SIG-M5 (cell line): ENCODE measurements around the gene KCTD1.
"Not testable (repeated sequence)": the region's sequence is repeated elsewhere in the genome, so short reads cannot be mapped to it uniquely, and the experiment has no call there.

Experiments
- DNase-seq: peaks from one replicate; lab custom pipeline; 2025; lab: John Stamatoyannopoulos, UW

The KCTD1 gene

DNA sequence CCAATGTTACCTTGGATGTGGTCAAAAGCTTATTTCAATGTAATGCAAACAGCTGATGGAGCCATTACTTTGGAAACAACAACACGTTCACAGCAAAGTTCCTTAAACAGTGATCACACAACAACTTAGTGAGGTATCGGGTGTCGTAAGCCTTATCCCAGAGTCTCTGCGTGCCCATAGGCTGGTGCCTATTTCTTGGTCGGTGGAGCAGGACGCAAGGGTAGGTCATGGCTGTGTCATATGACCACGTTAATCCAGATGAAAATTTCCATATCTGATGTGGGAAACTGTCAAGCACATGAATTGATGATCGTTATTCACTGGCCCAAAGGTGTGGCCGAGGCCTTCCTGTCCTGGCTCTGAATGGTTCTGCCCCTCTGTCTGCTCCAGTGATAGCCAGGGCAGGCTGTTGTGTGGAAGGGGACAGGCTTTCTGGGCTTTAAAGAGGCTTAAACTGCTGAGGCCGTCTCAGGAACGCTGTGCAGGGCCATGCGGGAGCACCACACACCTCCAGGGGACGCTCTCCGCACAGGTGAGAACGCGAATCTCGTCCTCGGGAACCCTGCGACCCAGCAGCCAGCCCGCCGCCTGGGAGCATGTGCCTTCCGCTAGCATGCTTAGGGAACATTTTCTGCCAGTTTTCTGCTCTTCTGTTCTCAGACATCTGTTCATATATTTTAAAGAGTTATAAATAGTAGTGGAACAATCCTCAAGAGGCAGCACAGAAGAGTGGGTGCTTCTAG lies 90.6 kb downstream of the KCTD1 start:
- DNase-seq = no peak

DNA sequence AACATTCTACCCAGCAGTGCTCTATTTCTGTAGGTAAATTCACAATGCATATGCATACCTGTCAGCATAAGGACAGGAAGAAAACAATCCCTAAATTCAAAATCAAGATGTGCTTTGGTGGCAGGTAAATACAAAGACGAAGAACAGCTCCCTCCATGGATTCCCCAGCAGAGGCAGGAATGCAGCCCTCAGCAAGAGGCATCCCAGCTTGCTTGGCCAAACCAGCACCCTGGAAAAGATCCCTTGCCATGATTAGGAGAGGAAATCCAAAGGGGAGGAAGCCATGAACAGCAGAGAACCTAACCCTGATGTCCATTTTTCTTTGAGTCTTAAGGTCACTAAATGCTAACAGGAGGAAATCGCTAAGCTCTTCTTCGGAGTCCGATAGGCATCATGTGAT lies 91.2 kb downstream of the KCTD1 start:
- no peak for DNase-seq

DNA sequence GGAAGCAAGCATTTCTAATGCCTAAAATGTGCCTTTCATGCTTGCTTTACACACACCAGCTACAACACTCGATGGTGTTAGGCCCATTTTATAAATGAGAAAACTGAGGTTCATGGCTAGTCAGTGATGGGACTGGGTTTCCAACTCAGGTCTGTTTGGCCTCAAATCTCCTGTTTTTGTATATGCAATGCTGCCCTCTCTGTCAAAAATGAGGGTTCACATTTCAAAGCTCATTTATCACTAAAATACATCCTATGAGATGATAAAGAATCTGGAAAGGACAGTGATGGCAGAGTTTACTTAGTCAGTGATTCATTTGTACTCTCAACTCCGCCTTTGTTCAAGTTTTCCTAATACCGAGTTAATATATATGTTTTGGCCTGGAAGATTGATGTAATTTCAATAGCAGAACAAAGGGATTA lies 92.3 kb downstream of the KCTD1 start:
- no peak for DNase-seq

DNA sequence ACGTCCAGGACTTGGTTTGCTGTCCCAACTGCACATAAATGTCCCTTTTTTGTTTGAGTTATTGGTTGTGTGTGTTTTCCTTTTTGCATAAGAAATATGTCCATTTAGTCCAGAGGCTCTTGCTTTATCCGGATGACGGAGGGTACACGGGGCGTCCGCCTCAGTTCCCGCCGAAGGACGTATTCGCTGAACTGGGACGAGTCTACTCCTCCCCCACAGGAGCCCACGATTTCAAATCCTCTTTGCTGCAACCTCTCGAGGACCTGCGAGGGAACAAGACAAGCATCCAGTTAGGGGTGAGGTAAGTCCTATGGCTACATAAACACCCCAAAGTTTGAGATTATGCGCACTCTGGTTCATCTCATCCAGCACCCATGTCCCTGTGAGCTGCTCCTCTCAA lies 92.7 kb downstream of the KCTD1 start:
- no peak for DNase-seq

DNA sequence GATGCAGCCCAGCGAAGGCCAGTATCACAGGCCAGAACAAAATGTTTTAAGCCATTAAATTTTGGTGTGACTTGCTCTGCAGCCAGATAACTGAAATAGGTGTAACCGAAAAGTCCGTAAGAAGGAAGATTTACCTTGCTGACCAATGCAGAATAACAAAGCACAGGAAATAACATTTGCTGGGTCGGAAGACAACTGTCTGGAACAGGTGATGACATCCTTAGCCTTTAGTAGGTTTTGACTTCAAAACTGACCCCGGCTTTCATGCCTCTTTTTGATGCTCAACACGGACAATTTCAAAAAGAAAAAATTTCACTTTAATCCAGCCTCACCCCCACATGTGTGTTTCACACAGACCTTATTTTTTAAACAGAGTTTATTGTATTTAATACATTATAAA lies 93.7 kb downstream of the KCTD1 start:
- DNase-seq = no peak

DNA sequence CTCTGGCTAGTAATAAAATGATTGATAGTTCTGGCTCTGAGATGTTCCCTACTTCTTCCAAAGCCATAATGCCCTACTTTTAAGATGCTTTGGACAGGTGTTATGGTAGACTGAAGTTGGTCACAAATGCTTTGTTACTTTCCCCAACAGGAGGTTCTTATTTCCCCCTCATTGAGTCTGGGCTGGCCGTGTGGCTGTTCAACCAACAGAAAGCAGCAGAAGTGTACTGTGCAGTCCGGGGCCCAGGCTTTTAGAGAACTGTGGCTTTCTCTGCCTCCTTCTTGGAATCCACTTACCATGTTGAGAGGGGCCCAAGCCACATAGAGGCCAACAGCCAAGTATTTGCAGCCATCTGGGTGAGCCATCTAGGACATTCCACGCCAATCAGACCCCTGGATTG lies 94.2 kb downstream of the KCTD1 start:
- DNase-seq = no peak

DNA sequence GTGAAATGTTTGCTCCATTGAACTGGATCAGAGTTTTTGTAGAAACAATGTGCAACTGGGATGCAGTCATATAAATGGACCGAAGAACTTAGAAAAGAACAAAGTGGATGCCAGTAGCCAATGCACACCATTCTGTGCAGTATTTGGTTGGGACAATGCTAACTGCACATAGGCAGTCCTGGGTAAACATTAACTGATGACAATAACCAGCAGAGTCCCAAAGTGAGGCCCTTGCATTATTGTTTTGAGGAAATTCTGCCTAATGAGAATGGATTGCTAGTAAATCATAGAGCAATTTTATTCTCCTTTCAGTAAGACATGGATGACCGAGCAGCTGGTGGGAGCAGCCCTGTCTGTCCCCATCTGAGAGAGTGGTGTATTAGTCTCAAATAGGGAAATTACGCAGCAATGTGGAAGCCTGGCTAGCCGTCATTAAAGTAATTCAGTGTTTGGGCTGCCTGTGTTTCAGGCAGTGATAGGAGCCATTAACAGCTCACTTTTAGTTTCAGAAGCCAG lies 94.9 kb downstream of the KCTD1 start:
- no peak for DNase-seq

DNA sequence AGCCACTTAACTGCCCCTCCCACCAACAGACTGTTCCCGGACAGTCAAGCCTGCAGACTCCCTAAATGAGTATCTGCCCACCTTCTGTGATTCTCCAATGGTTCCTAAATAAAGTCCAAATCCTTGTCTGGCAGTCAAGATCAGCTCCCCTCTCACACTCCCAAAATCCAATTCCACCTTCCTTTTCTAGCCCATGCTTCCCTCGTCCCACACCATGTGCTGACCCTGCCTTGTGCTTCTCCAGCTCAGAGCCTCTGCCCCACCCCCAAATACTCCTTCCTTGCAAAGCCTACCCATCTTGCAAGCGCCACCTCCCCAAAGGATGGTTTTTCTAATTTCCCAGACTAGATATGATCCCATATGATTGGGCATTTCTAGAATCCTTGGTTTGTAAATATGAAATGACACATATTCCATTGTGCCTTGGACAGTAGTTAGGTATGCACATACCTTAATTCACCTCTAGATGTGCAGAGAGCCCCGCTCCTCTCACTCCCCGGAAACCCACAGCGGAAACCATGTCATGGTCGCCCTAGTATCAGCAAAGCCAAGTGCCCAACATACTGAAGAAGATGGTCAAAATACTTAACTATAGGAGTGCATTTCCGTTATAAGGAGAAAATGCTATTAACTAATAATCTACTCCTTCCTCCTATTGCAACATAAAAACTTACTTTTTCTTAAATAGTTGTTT lies 97.2 kb downstream of the KCTD1 start:
- DNase-seq = no peak

DNA sequence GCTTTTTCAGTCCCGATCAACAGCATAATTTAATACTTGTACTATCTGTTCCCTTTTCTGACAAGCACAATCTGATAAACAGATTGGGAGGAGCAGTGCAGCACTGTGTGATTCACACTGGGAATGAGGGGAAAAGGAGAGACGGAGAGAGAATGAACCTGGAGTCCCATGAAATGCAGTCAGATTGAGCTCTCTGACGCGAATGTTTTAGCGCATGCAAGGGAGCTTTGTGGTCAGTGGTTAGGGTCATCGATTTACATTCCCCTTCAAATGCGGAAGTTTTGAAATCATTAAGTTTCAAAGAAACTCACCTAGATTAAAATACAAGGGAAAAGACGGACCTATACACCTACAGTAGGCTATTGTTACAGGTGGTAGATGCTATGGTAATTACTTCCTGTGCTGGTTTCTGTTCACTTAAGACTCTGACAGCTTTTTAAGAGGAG lies 99.6 kb downstream of the KCTD1 start:
- no peak for DNase-seq

DNA sequence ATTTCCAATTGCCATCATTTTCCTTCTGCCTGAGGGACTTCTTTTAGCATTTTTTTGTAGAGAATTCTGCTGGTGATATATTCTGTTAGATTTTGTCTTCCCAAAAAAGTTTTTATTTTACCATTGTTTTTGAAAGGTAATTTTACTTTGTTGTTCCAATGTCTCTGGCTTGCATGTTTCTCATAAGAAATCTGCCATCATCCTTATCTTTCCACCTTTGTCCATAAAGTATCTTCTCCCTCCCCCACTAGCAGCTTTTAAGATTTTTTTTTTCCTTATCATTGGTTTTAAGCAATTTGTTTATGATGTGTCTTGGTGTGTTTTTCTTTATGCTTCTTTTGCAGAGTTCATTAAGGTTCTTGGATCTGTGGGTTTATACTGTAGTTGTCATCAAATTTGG lies 104.5 kb downstream of the KCTD1 start:
- no peak for DNase-seq

DNA sequence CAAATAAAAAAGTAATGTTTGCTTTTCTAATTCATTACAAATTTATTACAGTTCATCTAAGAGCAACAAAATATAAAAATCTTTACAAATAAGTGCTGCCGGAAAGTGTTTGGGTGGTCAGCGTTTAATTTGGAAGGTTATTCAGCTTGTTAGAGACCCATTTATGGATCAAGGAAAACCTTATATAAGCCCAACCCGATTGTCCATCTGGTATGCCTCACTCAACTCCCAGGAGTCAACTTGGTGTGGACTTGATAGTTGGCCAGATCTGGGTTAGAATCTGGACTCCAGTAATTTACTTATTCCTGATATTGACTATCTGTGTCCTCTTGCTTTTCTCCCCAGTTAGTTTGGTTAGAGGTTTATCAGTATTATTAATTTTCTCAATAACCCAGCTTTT lies 106.2 kb downstream of the KCTD1 start:
- DNase-seq = no peak

DNA sequence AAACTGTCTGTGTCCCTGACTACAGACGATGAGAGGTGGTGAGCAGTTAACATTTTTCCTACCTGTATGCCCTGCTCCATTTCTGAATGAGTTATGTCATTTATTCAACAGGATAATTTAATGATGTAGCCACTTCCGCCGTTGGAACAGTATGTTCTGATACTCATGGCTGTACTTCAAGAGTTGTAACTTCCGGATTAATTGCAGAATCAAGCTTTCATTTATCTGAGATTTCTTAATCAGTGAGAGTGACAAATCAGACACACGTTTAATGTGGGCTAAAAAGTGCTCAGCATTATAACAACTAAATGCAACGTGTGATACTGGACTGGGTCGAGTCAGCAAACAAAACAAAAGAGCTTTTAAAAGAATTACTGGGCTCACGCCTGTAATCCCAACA lies 107.7 kb downstream of the KCTD1 start:
- DNase-seq = no peak

DNA sequence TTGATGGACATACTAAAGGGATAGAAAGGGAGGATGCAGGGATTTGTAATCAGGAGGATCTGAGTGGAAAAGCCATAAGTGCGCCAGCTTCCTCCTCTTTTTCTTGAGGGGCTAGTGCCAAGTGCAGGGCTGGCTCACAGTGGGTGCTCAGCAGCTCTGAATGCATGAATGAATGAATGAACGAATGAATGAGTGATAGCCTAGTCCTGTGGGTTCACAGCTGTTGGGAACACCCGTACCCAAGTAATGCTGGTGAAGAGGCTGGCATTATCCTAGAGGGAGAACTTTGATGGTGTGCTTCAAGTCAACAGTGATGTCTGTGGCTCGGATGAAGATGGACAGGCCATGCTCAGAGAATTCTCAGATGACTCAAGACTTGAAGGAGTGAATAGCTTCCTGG lies 108.8 kb downstream of the KCTD1 start:
- DNase-seq = no peak

DNA sequence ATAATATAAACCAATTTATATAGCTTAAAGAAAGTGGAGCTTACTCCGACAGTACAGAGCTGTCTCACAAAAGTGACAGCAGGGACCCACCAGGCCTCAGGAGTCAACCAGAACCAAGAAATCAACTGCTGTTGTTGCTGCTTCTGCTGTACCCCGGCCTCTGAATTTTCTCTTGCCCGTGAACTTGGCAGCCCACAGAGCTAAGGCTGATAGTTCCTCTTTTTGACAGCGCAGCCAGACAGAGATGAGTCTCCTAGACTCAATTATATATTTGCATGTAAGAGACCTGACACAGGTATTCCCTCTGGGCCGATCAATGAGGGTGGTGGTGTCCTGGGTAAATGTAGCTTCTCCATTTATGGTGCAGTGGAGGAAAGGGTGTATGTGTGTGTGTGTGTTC lies 109.4 kb downstream of the KCTD1 start:
- DNase-seq = no peak

DNA sequence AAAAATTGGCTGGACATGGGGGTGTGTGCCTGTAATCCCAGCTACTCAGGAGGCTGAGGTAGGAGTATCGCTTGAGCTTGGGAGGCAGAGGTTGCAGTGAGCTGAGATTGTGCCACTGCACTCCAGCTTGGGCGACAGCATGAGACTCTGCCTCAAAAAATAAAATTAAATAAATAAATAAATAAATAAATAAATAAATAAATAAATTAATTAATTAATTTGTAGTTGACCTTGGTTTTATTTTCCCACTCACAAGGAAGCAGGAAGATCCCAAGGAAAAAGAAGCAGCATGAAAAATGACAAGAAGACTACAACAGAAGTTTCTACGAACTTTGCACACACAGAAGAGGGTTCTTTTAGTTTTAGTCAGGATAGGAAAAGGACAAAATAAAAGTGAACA lies 110.7 kb downstream of the KCTD1 start:
- DNase-seq = not testable (repeated sequence)

DNA sequence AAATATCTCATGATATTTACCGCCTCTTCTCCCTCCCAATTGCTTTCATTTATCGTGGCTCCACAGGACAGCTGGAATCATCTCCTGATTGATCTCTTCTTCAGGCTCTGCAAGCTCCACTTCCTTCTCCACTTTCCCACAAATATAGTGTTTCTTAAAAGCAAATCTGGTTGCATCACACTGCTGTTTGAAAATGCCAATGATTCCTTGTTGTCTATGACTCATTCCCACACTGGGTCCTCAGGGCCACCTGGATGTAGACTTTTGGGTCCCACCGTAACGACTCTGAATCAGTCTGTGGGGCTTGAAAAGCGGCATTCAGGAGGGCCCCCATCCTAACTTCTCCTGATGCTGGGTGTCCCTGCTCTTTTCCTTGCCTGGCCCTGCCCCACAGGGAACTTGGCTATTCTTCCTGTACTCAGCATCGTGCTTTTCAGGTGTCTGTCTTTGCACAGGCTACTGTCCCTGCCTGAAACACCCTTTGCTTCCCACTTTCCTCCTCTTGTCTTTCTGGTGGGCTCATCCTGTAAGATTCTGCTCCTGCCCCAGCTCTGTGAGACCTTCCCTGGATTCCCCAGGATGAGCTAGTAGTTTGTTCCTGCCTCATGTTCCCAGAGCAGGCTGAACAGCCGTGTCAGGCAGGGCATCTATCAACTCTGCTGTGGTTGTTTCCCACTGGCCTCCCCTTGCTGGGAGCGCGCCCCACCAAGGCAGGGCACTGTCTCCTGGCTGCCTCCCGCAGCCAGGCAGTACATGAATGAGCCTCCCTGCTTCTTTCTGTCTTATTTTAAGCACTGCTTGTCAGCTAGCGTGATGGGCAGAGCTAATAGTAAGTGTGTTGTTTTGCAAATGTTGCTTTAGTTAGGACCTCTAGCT lies 111.9 kb downstream of the KCTD1 start:
- DNase-seq = no peak

DNA sequence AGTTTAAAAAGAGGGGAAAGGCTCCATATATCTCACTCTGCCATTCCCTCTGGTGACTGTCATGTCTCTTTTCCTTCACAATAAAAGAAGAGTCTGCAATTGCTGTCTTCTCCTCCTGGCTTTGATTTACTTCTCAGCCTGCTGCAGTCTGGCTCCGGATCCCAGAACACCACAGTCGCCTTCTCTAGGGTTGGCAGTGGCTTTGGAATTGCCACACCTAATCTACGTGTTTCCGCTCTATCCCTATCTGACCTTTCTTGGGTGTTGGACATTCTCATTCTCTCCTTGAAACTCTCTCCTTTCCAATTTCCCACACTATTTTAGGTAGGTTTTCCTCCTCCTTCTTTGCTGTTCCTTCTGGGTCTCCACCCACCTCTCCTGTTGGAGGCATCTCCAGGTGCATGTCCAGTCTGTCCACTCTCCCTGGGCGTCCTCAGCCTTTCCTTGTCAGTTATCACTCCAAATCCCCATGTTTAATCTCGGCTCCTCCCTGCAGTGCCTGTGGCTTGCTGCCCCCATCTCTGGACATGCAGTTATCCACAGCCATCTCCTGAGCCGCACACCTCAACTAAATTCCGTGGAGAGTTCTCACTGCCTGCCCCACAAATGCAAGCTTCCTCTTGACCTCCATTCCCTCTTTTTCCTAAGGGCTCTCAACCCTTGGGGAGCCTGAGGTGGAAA lies 112.8 kb downstream of the KCTD1 start:
- DNase-seq = no peak

DNA sequence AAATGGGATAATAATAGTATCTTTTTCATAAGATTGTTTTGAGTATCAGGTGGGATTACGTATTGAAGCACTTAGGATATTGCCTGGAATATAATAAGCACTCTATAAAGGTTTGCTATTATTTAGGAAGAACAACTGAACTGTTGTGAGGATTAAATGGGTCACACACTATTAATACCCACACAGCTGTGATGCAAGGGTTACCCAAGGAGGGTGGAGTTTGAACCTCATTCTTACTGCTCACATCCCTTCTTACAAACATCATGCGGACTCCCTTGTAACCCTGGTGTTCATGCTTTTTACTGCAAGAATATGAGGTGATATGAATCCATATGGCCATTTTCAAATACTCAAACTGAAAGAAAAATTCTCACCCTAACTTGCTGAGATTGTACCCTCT lies 113.5 kb downstream of the KCTD1 start:
- no peak for DNase-seq

DNA sequence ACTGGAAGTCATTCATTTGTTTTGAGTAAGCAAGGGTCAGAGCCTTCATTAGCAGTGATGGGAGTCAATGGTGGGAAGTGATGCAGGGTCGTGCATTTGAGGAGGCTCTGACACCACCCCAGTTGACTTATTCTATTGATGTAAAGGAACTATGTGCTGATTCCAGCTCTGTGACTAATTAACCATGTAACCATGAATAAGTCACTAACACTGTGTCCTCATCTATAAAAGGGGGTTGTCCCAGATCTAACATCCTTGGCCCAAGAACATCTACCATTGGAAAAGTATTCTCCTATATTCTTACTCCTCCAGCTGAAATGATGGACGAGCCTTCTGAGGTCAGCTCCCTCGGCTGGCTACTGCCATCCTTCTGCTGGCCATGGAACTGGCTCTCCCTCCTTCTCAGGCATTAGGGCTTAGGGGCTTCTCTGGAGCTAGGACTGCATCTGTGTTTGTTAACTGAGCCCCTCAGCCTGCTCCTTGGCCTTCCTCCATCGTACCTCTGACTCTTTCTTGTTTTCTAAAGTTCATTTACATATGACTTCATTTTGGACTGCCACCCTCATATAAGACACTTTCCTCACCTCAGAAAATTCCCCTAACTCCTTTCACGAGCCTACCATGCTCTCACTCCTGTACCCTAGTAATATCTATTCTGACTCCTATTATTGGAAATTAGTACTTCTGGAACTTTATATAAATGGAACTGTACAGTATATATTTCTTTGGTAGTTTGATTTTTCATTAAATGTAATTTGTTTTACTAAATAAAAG lies 115.5 kb downstream of the KCTD1 start:
- DNase-seq = no peak

DNA sequence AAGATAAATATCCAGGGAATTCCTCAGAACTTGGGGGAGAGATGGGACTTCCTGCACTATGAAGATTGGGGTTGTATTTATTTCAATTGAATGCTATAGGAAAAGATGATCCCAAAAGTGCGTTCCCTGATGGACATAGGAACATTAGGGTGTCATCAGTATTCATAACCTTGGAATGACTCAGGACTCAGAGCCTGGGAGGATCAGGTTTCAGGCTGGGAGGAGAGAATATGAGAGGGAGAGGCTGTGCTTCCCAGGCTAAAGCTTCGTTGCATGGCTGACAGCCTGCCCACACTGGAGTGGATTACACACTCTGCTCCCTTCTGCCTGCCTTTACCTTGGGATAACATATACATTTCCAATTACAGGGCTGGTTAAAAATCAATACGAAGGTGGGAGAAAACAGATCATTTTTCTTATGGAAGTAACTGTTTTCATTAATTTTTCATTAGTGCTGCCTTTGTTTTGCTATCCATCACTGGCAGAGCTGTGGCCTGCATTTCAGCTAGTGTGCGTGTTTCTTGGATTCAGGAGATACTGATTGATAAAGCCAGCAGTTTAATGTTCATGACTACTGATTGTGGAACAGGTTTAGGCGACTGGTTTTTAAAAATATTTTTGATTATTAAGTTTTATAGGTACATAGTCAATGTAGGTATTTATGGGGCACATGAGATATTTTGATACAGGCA lies 118.7 kb downstream of the KCTD1 start:
- no peak for DNase-seq

DNA sequence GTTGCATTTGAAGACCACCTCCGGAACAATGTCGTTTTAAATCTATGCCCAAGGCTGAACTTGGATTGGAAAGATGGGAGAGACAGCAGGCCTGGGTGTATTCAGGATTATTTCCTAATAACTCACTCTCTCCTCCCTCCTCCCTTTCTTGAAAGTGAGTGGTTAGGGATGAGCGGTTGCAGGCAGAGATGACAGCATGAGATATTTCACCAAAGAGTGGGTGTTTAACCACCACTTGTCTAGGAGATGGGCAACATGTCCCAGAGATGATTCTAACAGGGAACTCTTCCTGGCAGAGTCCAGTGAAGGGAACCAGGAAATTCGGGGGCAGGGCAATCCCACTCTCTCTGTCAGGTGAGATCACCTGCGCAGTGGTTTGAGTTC lies 123.2 kb downstream of the KCTD1 start:
- no peak for DNase-seq
